SU-DHL-6 (cell line): ENCODE results near the gene EPHB1.

Experiments
- CTCF ChIP-seq: fragments of 200-600 bp; sonication (generic); IDR thresholded peaks from one replicate; pipeline ENCODE4 v1.5.1; 2017; ENCODE audit warnings: antibody characterized with exemption, mild to moderate bottlenecking, low read length, moderate library complexity; ENCODE audit not compliant: insufficient read depth, poor library complexity, severe bottlenecking
- EZH2phosphoT487 ChIP-seq: fragments of 200-600 bp; sonication (generic), shearing (Covaris generic); conservative IDR thresholded peaks from 2 replicates; pipeline ENCODE4 v1.6.1; 2018; ENCODE audit warnings: mild to moderate bottlenecking, antibody characterized with exemption, low read length, moderate library complexity, mixed read lengths

- TF ChIP-seq CTCF (no peak), EZH2phosphoT487 (no peak)
Observed at GRCh38 chr3:135218782-135219181, 423.7 kb downstream of the EPHB1 start.
